ENCODE measurements around the gene SBNO2.

GRCh38 chr19:1136201-1136600 is 37.9 kb downstream of the SBNO2 start:
- TF ChIP-seq CTCF (IDR thresholded peaks at IDR 0.05) (no peak), POLR2A (IDR thresholded peaks at IDR 0.05) (no peak)

Measured in stomach (tissue), 4 donors.